WERI-Rb-1 (cell line): ENCODE results near the gene MAP1B.

Experiments
- DNase-seq: peaks from one replicate; pipeline ENCODE4 v3.0.0-alpha.2; 2020
- H3K27ac ChIP-seq: fragments of 250-450 bp; sonication (Bioruptor Pico); 2 replicates; pipeline ENCODE4 v1.5.1; 2020; ENCODE audit warnings: mild to moderate bottlenecking, moderate library complexity
- H3K27me3 ChIP-seq: fragments of 250-450 bp; sonication (Bioruptor Pico); 2 replicates; pipeline ENCODE4 v1.5.1; 2021; ENCODE audit warnings: mild to moderate bottlenecking, low read depth, moderate library complexity; ENCODE audit not compliant: insufficient read depth, severe bottlenecking
- H3K36me3 ChIP-seq: fragments of 250-450 bp; sonication (Bioruptor Pico); 2 replicates; pipeline ENCODE4 v1.5.1; 2020; ENCODE audit warnings: mild to moderate bottlenecking, moderate library complexity
- H3K4me3 ChIP-seq: 2 replicates; pipeline ENCODE4 v1.5.1; 2011; ENCODE audit warnings: low read depth, mild to moderate bottlenecking, control low read depth, low read length
- H3K9me3 ChIP-seq: fragments of 250-450 bp; sonication (Bioruptor Pico); 2 replicates; pipeline ENCODE4 v1.5.1; 2021; ENCODE audit warnings: mild to moderate bottlenecking, moderate library complexity; ENCODE audit not compliant: severe bottlenecking
- TF ChIP-seq, protein P1 (sequence below): IDR thresholded peaks from 2 replicates; pipeline ENCODE4 v1.5.1; 2011; ENCODE audit warnings: low read depth, mild to moderate bottlenecking, control low read depth, inconsistent platforms, low read length

MAP1B gene

DNA sequence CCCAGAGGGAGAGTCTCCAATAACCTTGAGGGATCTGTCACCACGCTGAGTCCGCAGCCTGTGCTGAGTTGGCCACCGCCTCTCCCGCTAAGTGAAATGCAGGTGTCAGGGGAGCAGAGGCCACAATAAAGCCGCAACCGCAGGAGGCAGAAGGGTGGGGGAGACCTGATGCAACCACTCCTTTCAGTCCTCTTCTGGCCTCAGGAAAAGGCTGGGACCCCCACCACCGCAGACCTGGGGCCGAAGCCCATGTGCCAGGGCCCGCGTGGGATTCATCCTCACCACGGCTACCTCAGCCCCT, 576 bp downstream of the MAP1B start:
- Histone ChIP-seq H3K36me3 (peaks cover 48% of the 10 kb centered on the region), H3K27ac (peak overlapping the region; percentile 88), H3K4me3 (peak overlapping the region; percentile 100), H3K9me3 (no peaks in the 10 kb centered on the region), H3K27me3 (no peaks in the 10 kb centered on the region)
- TF ChIP-seq, protein P1, sequence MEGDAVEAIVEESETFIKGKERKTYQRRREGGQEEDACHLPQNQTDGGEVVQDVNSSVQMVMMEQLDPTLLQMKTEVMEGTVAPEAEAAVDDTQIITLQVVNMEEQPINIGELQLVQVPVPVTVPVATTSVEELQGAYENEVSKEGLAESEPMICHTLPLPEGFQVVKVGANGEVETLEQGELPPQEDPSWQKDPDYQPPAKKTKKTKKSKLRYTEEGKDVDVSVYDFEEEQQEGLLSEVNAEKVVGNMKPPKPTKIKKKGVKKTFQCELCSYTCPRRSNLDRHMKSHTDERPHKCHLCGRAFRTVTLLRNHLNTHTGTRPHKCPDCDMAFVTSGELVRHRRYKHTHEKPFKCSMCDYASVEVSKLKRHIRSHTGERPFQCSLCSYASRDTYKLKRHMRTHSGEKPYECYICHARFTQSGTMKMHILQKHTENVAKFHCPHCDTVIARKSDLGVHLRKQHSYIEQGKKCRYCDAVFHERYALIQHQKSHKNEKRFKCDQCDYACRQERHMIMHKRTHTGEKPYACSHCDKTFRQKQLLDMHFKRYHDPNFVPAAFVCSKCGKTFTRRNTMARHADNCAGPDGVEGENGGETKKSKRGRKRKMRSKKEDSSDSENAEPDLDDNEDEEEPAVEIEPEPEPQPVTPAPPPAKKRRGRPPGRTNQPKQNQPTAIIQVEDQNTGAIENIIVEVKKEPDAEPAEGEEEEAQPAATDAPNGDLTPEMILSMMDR, result no peak
- peak; percentile 42 for DNase-seq

DNA sequence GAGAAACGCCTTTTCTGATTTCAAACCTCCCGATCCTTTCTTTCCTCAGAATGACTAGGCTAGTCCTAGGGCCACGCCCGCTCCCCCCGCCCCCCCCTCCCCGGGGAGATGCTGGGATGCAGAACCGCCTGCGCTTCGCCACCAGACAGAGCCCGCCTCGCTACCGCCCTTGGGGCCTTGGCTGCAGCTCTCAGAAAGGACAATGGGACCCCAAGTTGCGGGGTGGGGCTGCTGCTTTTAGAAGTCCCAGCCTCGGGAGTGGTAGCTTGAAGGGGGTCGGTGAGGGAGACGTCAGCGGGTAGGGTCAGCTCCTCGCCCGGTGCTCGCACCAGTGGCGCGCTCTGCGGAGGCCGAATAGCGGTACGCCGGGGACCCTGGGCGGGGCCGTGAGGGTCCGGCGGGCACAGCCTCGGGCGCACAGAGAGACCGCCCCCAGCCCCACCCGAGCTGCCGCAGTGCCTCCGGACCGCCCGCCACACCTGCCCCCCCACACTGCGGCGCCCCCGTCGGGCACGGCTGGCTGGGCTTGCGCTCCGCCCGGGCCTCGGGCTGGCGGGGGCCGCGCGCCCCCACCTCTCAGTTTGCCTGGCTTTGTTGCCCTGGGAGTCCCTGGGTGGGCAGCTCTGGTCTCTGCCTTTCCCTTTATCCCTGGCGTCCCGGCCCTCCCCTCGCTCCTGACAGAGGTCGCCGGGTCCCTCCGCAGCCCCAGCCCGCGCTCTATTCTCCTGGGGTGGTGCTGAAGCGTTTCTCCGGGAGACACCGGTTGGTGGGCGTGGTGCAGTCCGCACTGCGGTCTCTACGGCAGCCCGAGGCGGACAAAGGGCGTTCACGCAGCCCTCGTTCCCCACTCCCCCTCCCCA, 1.2 kb downstream of the MAP1B start:
- peaks cover 51% of the 10 kb centered on the region for H3K36me3 ChIP-seq
- H3K27me3 ChIP-seq, result no peaks in the 10 kb centered on the region
- H3K27ac ChIP-seq, result peak overlapping the region; percentile 88
- DNase-seq, result peak; percentile 72
- peak overlapping the region; percentile 100 for H3K4me3 ChIP-seq
- TF ChIP-seq, protein P1, result no peak
- H3K9me3 ChIP-seq, result no peaks in the 10 kb centered on the region

DNA sequence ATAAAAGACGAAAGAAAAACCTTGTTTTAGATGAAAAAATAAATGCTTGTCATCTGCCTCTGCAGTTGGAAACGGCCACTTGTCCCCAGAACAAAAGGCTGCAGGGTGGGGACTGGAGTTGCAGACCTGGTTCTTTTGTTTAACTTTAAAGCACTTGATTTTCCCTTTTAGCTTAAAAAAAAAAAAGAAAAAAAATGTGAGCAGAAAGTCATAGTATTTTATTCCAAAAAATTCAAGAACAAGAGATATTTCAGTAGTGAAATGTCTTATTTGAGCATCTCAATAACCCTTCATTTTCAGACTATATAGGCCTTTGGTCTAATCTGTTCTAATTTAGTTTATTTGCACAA, 1.8 kb downstream of the MAP1B start:
- TF ChIP-seq, protein P1, result no peak
- Histone ChIP-seq H3K27ac (peak overlapping the region; percentile 88), H3K36me3 (peaks cover 57% of the 10 kb centered on the region), H3K9me3 (no peaks in the 10 kb centered on the region), H3K4me3 (peak overlapping the region; percentile 100), H3K27me3 (no peaks in the 10 kb centered on the region)
- no peak for DNase-seq

DNA sequence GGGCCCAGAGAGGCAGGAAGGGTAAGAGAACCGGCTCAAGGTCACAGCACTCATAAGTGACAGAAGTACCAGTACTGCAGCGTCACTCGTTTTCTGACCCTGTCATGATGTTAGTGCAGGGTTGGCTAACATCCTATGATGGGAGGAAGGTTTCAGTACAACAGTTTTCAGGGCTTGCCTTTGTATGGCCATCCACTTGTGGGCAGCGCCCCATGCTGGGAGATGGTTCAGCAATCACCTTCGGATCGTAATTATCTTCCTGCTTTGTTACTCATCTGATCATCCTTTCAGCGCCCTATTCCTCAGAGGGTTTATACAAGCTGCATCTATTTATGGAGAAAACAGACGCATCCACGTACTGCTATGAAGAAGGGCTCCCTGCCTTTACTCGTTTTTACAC, 2.4 kb downstream of the MAP1B start:
- Histone ChIP-seq H3K36me3 (peaks cover 63% of the 10 kb centered on the region), H3K9me3 (no peaks in the 10 kb centered on the region), H3K27me3 (no peaks in the 10 kb centered on the region), H3K27ac (peak overlapping the region; percentile 88; the same call in 1 of the 2 replicates), H3K4me3 (peak overlapping the region; percentile 100)
- peak; percentile 61 for DNase-seq
- TF ChIP-seq, protein P1, result peak; percentile 63

DNA sequence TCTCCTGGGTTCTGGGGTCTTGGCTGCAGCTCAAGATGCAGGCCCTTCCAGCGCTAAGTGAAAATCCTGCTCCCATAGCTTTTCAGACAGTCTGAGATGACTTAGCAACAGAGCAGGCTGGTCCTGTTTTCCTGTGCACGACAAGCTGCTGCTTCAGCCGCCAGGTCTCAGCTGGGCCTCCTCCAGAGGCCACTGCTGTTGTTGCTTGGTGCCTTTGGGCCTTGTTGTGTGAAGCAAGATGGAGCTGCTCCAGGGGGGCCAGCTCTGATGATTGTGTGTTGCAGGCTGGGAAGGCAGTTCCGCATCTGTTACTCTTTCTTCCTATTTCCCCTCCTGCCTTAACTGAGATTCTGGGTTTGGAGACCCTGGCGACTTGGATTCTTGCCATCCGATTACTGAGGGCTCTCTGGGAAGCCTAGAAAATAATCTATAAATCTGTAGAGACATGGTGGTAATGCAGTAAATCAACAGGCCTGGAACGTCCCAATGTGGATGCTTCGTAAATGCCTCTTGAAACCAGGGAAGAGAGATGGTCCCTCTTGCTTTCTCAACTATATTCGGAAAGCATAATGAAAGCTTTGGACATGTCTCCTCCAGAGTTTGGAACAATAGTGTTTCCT, 3.2 kb downstream of the MAP1B start:
- H3K27ac ChIP-seq, result peak overlapping the region; percentile 20; the same call in 1 of the 2 replicates
- peak overlapping the region; percentile 100 for H3K4me3 ChIP-seq
- no peaks in the 10 kb centered on the region for H3K9me3 ChIP-seq
- TF ChIP-seq, protein P1, result no peak
- no peak for DNase-seq
- H3K36me3 ChIP-seq, result peaks cover 72% of the 10 kb centered on the region
- no peaks in the 10 kb centered on the region for H3K27me3 ChIP-seq
